Suprapubic skin (tissue), 4 donors: ENCODE results near the gene ANGPTL8. TPM values are rescaled to one million over a fixed set of nuclear protein-coding genes. Genes with fewer than 3 reads are reported as not detected.

Source experiments
- DNase-seq, 2 donors: peaks; one replicate each; pipeline ENCODE4 v3.0.0-alpha.2; 2019; ENCODE audit warnings: low spot score in 2 of 2
- H3K27ac ChIP-seq: fragments of 200-600 bp; sonication (generic); one replicate; pipeline ENCODE4 v1.5.1; 2019
- H3K27me3 ChIP-seq: fragments of 200-600 bp; sonication (generic); one replicate; pipeline ENCODE4 v1.5.1; 2019
- H3K36me3 ChIP-seq: fragments of 200-600 bp; sonication (generic); one replicate; pipeline ENCODE4 v1.5.1; 2019
- H3K4me1 ChIP-seq: fragments of 200-600 bp; sonication (generic); one replicate; pipeline ENCODE4 v1.5.1; 2019
- H3K4me3 ChIP-seq: fragments of 200-600 bp; sonication (generic); one replicate; pipeline ENCODE4 v1.5.1; 2019; ENCODE audit warnings: mild to moderate bottlenecking
- H3K9me3 ChIP-seq: fragments of 200-600 bp; sonication (generic); one replicate; pipeline ENCODE4 v1.5.1; 2019
- EP300 ChIP-seq: sonication (generic); formaldehyde crosslinking; IDR thresholded peaks from one replicate; pipeline ENCODE4 v1.6.1; 2017; ENCODE audit warnings: antibody characterized with exemption
- POLR2A ChIP-seq, 2 donors: fragments of 450-650 bp; IDR thresholded peaks; one replicate each; pipeline ENCODE4 v1.6.1; 2017; ENCODE audit warnings: antibody characterized with exemption in 2 of 2, mild to moderate bottlenecking in 2 of 2, moderate library complexity in 2 of 2
- POLR2AphosphoS5 ChIP-seq, 3 donors: sonication (generic); formaldehyde crosslinking; IDR thresholded peaks; one replicate each; pipeline ENCODE4 v1.6.1; 2017; ENCODE audit warnings: antibody characterized with exemption in 3 of 3
- WGBS: methylation state at CpG from one replicate; pipeline ENCODE4 v1.1.5; 2018; 5-methylcytosine and 5-hydroxymethylcytosine counted together
- total RNA-seq, 4 donors: library from RNA; depleted of rRNA; stranded (reverse); fragments of >200 nt; gene quantifications; one replicate each; pipeline ENCODE4 v1.1.0, GENCODE V29; 2016
- TF ChIP-seq, protein P1 (sequence below), 2 donors: fragments of 200-600 bp in 1 of 2; fragments of 450-650 bp in 1 of 2; sonication (generic) in 1 of 2; IDR thresholded peaks; one replicate each; pipeline ENCODE4 v1.5.1; 2016 to 2019; ENCODE audit warnings: antibody characterized with exemption in 2 of 2, mild to moderate bottlenecking in 1 of 2, moderate library complexity in 1 of 2

Gene ANGPTL8
- total RNA-seq, 4 donors from 2014 or later, result not detected

DNA sequence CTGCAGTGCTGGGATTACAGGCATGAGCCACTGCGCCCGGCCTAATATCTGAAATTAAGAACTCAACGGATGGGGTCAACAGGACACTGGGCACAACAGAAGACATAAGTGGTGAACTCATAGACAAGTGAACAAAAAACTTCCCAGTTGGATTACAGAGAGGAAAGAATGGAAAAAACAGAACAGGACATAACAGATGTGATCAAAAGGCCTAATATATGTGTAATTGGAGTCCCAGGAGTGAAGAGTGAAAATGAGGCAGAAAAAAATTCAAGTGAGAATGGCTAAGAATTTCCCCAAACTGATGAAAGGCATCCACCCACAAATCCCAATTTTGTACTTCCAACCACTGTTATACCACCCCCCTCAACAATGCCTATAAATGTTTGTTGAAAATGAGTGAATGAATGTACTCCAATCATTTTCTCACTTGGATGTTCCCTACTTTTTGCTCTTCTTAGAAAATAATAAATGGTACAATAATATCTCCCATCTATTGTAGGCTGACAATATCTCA lies 18.3 kb upstream of the ANGPTL8 start:
- Histone ChIP-seq H3K27me3 (no peaks in the 10 kb centered on the region), H3K36me3 (peaks cover 65% of the 10 kb centered on the region), H3K9me3 (peaks cover 7% of the 10 kb centered on the region), H3K4me1 (no peaks in the 10 kb centered on the region), H3K4me3 (no peak overlapping the region), H3K27ac (no peak overlapping the region)
- WGBS, result 98% methylated on average over 3 of the region's 3 CpGs
- DNase-seq, result no peak
- no peak for TF ChIP-seq POLR2A (IDR thresholded peaks at IDR 0.05)
- TF ChIP-seq, protein P1, sequence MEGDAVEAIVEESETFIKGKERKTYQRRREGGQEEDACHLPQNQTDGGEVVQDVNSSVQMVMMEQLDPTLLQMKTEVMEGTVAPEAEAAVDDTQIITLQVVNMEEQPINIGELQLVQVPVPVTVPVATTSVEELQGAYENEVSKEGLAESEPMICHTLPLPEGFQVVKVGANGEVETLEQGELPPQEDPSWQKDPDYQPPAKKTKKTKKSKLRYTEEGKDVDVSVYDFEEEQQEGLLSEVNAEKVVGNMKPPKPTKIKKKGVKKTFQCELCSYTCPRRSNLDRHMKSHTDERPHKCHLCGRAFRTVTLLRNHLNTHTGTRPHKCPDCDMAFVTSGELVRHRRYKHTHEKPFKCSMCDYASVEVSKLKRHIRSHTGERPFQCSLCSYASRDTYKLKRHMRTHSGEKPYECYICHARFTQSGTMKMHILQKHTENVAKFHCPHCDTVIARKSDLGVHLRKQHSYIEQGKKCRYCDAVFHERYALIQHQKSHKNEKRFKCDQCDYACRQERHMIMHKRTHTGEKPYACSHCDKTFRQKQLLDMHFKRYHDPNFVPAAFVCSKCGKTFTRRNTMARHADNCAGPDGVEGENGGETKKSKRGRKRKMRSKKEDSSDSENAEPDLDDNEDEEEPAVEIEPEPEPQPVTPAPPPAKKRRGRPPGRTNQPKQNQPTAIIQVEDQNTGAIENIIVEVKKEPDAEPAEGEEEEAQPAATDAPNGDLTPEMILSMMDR (IDR thresholded peaks at IDR 0.05), result no peak
- TF ChIP-seq POLR2AphosphoS5 (IDR thresholded peaks at IDR 0.05), result no peak
- no peak for TF ChIP-seq EP300

DNA sequence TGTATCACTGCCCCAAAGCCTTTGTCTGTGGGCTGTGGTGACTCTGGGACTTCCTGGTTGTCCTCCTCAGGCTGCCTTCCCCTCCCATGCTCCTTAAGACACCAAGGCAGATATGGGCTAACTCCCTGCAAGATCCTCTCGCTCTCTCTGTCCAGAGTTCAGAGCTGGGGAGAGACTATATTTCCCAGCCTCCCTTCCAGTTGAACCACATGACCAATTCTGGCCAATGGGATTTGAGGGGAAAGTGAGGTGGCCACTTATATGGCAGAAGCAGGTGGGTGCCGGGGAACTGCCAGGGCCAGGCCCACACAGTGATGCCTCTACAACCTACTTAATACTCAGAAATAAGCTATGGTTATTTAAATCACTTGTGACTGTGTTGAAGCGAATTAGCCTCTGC lies 16.2 kb upstream of the ANGPTL8 start:
- Histone ChIP-seq H3K27me3 (no peaks in the 10 kb centered on the region), H3K9me3 (peaks cover 7% of the 10 kb centered on the region), H3K27ac (no peak overlapping the region), H3K4me1 (no peaks in the 10 kb centered on the region), H3K4me3 (no peak overlapping the region), H3K36me3 (peaks cover 58% of the 10 kb centered on the region)
- TF ChIP-seq EP300 (no peak), POLR2AphosphoS5 (IDR thresholded peaks at IDR 0.05) (no peak), POLR2A (IDR thresholded peaks at IDR 0.05) (no peak)
- TF ChIP-seq, protein P1 (IDR thresholded peaks at IDR 0.05), result no peak
- 97% methylated on average over 3 of the region's 3 CpGs for whole genome bisulfite sequencing
- no peak for DNase-seq

DNA sequence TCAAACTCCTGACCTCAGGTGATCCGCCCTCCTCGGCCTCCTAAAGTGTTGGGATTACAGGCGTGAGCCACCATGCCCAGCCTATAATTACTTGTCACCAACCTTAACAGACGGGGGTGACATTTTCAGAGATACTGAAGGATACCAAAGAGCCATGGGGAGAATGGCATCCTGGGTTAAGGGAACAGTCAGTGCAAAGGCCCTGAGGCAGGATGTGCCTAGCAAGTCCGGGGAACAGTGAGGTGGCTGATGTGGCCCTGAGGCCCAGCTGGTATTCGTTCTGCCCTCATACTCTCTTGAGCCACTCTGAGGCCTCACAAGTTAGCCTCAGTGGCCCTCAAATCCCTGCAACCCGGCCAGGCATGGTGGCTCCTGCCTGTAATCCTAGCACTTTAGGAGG lies 15.0 kb upstream of the ANGPTL8 start:
- Histone ChIP-seq H3K36me3 (peaks cover 58% of the 10 kb centered on the region), H3K9me3 (peaks cover 7% of the 10 kb centered on the region), H3K4me1 (no peaks in the 10 kb centered on the region), H3K27me3 (no peaks in the 10 kb centered on the region), H3K4me3 (no peak overlapping the region), H3K27ac (no peak overlapping the region)
- WGBS, result 95% methylated on average over 5 of the region's 7 CpGs
- TF ChIP-seq POLR2AphosphoS5 (IDR thresholded peaks at IDR 0.05), result no peak
- DNase-seq, result no peak

DNA sequence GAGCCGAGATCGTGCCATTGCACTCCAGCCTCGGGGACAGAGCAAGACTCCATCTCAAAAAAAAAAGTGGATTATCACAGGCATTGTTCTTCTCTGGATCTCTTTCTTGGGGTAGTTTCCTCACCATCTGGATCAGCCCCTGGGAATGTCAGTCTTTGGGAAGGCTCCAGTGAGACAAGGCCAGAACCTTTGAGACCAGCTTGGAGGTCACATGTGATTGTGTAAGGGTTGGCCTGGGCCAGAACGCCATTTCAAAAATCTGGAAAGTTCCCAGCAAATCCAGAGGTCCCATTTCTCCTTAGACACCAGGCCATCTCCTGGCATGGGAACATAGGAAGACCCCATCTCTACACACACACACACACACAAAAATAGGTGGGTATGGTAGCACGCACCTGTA lies 14.2 kb upstream of the ANGPTL8 start:
- Histone ChIP-seq H3K4me1 (no peaks in the 10 kb centered on the region), H3K27me3 (no peaks in the 10 kb centered on the region), H3K9me3 (peaks cover 7% of the 10 kb centered on the region), H3K4me3 (no peak overlapping the region), H3K36me3 (peaks cover 57% of the 10 kb centered on the region), H3K27ac (no peak overlapping the region)
- DNase-seq, result no peak
- 96% methylated on average over 5 of the region's 5 CpGs for WGBS
- TF ChIP-seq POLR2AphosphoS5 (IDR thresholded peaks at IDR 0.05) (no peak), POLR2A (IDR thresholded peaks at IDR 0.05) (no peak), EP300 (no peak)
- TF ChIP-seq, protein P1 (IDR thresholded peaks at IDR 0.05), result no peak

DNA sequence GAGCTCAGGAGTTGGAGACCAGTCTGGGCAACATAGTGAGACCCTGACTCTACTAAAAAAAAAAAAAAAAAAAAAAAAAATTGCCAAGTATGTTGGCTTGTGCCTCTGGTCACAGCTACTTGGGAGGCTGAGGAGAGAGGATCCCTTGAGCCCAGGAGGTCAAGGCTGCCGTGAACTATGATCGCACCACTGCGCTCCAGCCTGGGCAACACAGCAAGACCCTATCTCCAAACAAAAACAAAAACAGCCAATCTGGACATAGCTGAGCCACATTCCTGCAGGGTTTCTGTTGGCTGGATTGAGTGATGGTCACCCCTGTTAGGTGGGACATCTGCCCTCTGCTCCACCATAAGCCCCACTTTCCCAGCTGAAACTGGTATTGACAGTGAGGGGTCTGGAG lies 13.6 kb upstream of the ANGPTL8 start:
- Histone ChIP-seq H3K36me3 (peaks cover 61% of the 10 kb centered on the region), H3K27ac (no peak overlapping the region), H3K4me3 (no peak overlapping the region), H3K9me3 (peaks cover 7% of the 10 kb centered on the region), H3K4me1 (no peaks in the 10 kb centered on the region), H3K27me3 (no peaks in the 10 kb centered on the region)
- WGBS, result 95% methylated on average over 3 of the region's 3 CpGs
- no peak for DNase-seq
- TF ChIP-seq EP300 (no peak), POLR2A (IDR thresholded peaks at IDR 0.05) (no peak), POLR2AphosphoS5 (IDR thresholded peaks at IDR 0.05) (no peak)
- TF ChIP-seq, protein P1 (IDR thresholded peaks at IDR 0.05), result no peak

DNA sequence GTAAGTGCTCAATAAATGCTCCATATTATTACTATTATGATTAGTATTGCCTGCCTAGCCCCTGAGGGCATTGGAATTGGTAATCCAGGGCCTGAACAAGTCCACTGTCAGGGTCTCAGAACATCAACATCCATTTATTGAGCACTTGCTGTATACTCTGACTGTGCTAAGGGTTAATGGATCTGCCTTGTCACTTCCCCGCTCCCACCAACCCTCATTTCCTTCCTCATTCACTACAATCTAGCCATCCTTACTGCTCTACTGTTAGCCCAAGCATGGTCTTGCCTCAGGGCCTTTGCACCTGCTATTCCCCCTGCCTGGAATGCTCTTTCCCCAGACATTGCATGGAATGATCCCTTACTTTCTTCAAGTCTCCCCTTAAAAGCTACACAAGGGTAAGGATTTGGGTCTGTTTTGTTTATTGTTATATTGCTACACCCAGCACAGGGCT lies 12.7 kb upstream of the ANGPTL8 start:
- Histone ChIP-seq H3K27me3 (no peaks in the 10 kb centered on the region), H3K4me1 (no peaks in the 10 kb centered on the region), H3K4me3 (no peak overlapping the region), H3K36me3 (peaks cover 56% of the 10 kb centered on the region), H3K27ac (no peak overlapping the region), H3K9me3 (peaks cover 3% of the 10 kb centered on the region)
- no peak for DNase-seq
- TF ChIP-seq POLR2AphosphoS5 (IDR thresholded peaks at IDR 0.05) (no peak), EP300 (no peak), POLR2A (IDR thresholded peaks at IDR 0.05) (no peak)
- TF ChIP-seq, protein P1 (IDR thresholded peaks at IDR 0.05), result no peak
- 94% methylated on average over 1 of the region's 1 CpG for WGBS
